Fibroblast of gingiva (primary cell): ENCODE data around the gene ISL2.

Experiments used
- DNase-seq: peaks from one replicate; pipeline ENCODE4 v3.0.0-alpha.2; 2011; ENCODE audit warnings: low read depth

ISL2 gene

DNA sequence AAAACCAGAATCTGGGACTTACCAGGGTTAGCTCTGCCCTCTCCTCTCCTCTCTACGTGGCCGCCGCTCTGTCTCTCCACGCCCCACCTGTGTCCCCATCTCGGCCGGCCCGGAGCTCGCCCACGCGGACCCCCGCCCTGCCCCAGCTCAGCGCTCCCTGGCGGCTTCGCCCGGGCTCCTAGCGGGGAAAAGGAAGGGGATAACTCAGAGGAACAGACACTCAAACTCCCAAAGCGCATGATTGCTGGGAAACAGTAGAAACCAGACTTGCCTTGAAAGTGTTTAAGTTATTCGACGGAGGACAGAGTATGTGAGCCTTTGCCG is 5.4 kb downstream of the ISL2 start:
- DNase-seq = no peak

GRCh38 chr15:76342382-76343201 is 6.0 kb downstream of the ISL2 start:
- DNase-seq = no peak

- DNase-seq = no peak
Observed at GRCh38 chr15:76343313-76343996, 6.9 kb downstream of the ISL2 start.

- no peak for DNase-seq
Observed at GRCh38 chr15:76344893-76345582, 8.5 kb downstream of the ISL2 start.

GRCh38 chr15:76345583-76345879 is 9.0 kb downstream of the ISL2 start:
- DNase-seq = no peak

DNA sequence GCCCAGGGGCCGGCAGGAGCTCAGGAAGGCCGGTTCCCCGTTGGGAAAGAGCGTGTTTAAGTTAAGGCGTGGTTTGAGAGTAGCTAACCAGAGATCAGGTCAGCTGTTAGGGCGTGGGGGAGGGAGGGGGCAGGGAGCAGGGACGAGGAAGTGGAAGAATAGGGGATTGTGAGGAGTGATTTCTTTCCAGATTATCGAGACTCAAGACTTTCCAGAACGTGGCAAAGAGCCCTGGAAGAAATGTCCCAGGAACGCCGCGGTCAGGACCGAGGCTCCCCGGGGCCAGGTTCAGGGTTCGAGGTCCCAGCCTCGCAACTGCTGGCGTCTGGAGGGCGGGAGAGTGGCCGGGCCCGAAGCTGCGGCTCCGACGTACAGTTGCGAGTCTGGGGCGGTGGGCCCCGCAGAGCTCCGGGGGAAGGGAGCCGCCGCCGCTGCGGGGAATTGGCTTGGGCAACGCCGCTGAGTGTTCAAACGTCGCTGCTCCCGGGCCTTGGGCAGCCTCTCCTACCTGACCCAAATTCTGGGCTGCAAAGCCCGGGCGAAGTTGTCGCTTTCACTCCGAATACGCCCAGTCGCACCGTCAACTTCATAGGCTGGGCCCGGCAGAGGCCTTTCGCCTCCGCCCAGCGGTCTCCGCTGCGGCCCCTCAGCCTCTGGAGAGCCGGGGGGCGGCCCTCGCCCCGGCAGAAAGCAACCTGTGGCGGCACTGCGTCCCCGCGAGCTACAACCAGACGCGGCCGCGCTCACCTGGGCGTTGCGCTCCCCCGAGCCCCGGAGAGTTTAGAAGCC is 9.5 kb downstream of the ISL2 start:
- no peak for DNase-seq

DNA sequence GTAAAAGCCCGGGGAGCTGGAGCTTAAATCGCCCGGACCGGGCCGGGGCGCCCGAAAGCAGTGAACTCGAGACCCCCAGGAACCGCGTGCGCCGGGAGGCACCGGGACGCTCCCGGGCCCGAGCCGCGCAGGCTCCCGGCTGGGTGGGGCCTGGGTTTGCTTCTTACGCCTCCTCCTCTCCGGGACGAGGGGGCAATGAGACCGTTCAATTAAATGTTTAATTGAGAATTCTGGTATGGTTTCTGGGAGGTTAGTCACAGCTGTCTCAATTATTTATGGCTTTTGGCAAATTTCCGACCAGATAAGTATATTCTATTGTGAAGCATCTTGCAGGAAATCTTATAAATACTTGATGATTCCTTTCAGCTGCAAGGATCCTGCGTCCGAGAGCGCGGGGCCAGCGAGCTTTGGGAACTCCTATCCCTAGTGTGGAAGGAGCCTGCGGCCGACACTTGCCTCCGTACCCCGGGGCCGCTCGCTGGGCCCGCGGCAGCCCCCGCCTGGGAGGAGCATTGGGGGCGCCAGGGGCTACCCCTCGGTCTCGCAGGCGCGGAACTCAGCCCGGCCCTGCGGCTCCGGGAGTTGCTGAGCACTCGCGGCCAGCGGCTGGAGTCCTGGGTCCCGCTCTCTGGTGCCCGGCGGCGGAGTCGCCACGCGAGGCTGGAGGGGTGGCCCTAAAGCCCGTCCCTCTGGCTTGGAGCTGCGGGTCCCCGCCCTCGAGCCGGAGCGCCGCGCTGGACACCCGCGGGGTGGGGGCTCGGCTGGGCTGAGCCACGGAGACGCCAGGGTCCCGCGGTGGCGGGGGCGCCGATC is 10.3 kb downstream of the ISL2 start:
- no peak for DNase-seq

- DNase-seq = no peak
Observed at GRCh38 chr15:76347482-76348055, 11.0 kb downstream of the ISL2 start.

- DNase-seq = no peak
Observed at GRCh38 chr15:76349301-76350070, 12.9 kb downstream of the ISL2 start.

- no peak for DNase-seq
Observed at GRCh38 chr15:76353023-76353577, 16.5 kb downstream of the ISL2 start.

DNA sequence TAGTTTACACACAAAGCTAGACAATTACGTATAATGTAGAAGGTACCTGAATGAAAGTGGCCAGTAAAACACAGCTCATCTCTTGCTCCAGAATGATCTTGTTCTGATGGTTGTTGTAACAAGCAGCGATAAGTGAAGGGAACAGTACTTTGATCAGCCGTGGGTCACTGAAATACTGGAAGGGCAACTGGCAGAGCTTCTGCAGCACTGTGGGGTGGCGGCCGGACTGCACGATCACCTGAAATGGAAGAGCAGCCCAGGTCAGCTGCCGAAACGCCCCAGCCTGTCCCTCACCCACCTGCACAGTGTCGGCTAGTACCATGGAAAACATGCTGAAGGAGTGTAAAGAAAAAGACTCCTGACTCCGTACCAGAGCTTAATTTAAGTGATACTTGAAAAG is 17.3 kb downstream of the ISL2 start:
- no peak for DNase-seq

DNA sequence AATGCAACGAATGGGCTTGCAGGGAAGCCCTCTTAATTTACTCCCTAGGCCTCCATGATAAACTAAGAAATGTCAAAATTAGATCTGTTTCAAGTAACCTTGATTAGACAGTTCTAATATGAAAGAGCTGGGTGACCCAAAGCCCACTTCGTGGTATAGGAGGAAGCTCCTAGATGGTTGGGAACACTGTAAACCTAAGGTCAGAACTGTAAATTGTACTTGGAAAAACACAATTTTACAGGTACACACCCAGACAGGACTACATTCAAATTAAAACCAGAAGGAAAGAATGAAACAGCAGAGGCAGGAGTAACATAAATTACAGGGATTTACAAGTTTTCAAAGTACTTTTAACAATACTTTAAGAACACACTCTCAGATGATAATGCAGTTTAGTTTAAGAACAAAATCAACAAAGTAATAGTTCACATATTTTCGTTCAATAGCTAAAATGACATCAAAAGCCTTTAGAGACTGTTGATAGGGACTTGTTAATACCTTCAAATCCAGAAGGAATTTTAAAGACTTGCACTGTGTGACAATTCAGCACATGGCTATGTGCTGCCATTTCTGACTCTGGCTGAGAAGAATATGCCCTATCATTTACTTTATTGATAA is 18.4 kb downstream of the ISL2 start:
- DNase-seq = no peak

- DNase-seq = no peak
Observed at GRCh38 chr15:76358453-76358852, 21.9 kb downstream of the ISL2 start.

DNA sequence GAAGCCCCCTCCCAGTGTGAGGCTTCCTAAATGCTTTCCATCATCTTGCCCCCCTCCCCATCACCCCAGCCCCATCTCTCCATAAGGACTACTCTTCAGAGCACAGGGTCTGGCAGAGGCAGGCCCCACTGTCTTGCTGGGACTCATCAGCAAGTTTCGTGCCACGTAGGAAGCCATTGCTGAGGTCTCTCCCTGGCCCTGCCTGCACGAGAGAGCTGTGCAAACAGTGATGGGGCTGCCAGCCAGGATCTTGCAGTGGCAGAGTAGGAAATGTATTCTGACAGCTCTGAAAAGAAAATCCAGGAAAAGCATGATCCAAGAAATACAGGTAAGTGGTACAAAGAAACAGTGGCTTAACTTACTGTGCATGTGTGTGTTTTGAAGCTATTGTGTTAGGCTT is 22.6 kb downstream of the ISL2 start:
- no peak for DNase-seq

- DNase-seq = no peak
Observed at GRCh38 chr15:76360416-76360815, 23.8 kb downstream of the ISL2 start.

GRCh38 chr15:76363251-76363650 is 26.7 kb downstream of the ISL2 start:
- DNase-seq = no peak

DNA sequence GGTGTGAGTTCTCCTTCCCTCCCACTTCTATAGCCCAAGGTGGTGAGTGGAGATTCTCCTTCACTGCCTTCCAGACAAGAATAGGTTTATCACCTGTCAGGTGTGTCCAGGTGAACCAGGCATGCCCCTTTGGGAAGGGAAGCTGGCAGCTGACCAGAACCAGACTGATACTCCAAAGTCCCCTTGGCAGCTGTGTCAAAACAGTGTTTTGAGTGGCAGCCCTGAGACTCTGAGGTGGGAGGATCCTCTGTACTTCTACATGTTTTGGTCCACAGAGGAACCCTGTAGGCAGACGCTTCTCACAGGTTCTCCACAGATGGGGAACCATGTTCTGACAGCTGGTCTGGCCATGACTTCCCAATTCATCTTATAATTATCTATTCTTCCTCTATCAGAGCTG is 30.1 kb downstream of the ISL2 start:
- DNase-seq = no peak

DNA sequence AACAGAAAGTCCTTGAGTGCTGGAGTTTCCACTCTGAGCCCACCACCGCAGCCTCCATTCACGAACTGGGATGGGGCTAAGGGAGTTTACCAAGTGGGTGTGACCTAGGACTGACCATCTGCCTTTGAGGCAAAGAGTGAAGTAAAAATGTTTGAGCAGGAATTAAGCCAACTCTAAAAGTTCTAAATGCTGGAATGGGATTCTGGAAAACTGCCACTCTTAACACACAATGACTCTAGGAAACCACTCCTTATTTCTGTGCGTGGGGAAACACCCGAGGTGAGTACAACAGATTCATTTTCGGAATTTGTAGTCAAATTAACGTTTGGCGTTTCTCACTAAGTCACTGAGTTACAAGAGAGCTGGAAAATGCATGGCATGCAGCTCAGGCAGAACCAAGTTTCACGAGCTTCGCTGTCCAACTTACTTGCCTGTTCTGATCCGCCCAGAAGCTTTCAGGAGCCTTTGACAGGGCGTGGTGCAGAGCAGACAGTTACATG is 31.6 kb downstream of the ISL2 start:
- no peak for DNase-seq

DNA sequence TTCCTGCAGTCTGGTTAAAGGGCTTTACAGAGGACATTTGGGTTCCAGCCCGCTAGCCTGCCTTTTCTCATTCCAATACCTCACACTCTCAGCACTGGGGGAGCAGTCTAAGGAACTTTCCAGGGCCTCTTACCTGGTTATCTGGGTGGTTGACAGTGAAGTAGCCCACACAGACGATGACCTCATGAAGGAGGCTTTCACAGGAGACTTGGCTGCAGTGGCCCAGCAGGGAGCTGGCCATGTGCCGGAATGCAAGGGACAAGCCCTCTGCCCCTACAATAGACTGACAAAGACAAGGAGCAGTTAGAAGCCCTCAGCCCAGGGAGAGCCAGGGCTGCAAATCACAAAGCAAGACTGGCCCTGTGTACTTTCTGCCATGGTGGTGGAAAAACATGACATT is 39.5 kb downstream of the ISL2 start:
- DNase-seq = no peak

DNA sequence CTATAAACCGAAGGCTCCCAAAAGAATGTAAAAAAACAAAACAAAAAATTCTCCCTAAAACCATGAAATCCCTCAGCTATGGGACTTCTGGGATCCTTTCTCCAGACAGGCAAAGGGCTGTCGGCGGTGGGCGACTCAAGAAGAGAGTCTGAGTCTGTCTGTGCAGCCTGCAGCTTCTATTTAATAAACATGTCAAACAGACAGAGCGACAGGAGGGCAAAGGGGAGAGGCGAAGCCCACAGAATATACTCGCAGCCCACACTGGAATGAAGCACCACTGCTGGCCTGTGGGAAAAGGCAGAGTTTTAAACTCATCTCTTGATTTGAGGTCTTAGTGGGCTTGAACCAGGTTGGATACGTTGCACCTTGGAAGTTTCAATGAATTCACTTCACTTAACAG is 40.2 kb downstream of the ISL2 start:
- no peak for DNase-seq
